ENCODE measurements around the gene JRKL.

- no peak for TF ChIP-seq CTCF (IDR thresholded peaks at IDR 0.05; ENCODE audit: control extremely low read depth in 1 of 3, insufficient read depth in 1 of 3, low read depth in 1 of 3, low read length in 3 of 3)
- TF ChIP-seq SP1 (IDR thresholded peaks at IDR 0.05; ENCODE audit: low read depth, low read length) = 0 out of 2 replicates have a peak, but pooled peaks have one; percentile 19
- TF ChIP-seq SRF (IDR thresholded peaks at IDR 0.05; ENCODE audit: low read depth, low read length) = no peak
- peak; percentile 43; the same call in 1 of the 2 replicates for TF ChIP-seq TBP (IDR thresholded peaks at IDR 0.05; ENCODE audit: low read depth, low read length)
These were observed at the start of gene JRKL, which contains the start of gene CCDC82 for GRCh38 chr11:96389720-96390487.
